Calu3 (cell line): ENCODE data around the gene AP2M1. TPM values are rescaled to one million over a fixed set of nuclear protein-coding genes. Genes with fewer than 3 reads are reported as not detected.

Experiments
- BruUV-seq: library from RNA; stranded (reverse); fragments of 400-500 nt; replicated peaks from 2 replicates; lab custom pipeline; 2021; lab: Mats Ljungman, UMichigan
- CTCF ChIA-PET: fragments of 300-600 bp; sonication (Branson Sonifier 250); formaldehyde crosslinking; loops from one replicate; lab custom pipeline; 2022; ENCODE audit warnings: antibody characterized with exemption; lab: Charles Lee
- DNase-seq: peaks from one replicate; pipeline ENCODE4 v3.0.0; 2022
- H3K27ac Mint-ChIP-seq: one replicate; pipeline ENCODE4 v1.8.0; 2022; ENCODE audit warnings: mixed read lengths; ENCODE audit not compliant: unreplicated experiment
- H3K27me3 Mint-ChIP-seq: one replicate; pipeline ENCODE4 v1.8.0; 2022; ENCODE audit warnings: mixed read lengths; ENCODE audit not compliant: unreplicated experiment
- H3K36me3 Mint-ChIP-seq: one replicate; pipeline ENCODE4 v1.8.0; 2022; ENCODE audit warnings: mild to moderate bottlenecking, moderate library complexity, mixed read lengths; ENCODE audit not compliant: insufficient read depth, unreplicated experiment
- H3K4me1 Mint-ChIP-seq: one replicate; pipeline ENCODE4 v1.8.0; 2022; ENCODE audit warnings: mild to moderate bottlenecking, low read depth, mixed read lengths; ENCODE audit not compliant: unreplicated experiment
- H3K4me3 Mint-ChIP-seq: one replicate; pipeline ENCODE4 v1.8.0; 2022; ENCODE audit warnings: mild to moderate bottlenecking, low read depth, moderate library complexity, mixed read lengths; ENCODE audit not compliant: unreplicated experiment
- H3K9me3 Mint-ChIP-seq: one replicate; pipeline ENCODE4 v1.8.0; 2022; ENCODE audit warnings: low read depth, mixed read lengths; ENCODE audit not compliant: unreplicated experiment
- intact Hi-C: fragments of 100-400 bp; cut with micrococcal nuclease; formaldehyde crosslinking; loops from one replicate; pipeline ENCODE4 v1.10.0; 2022; ENCODE audit not compliant: unreplicated experiment
- total RNA-seq: library from RNA; stranded (reverse); gene quantifications from 2 replicates; pipeline ENCODE4 v1.2.3, GENCODE V29; 2022
- TF ChIP-seq, protein P1 (sequence below): fragments of 200-600 bp; IDR thresholded peaks from one replicate; pipeline ENCODE4 v1.8.0; 2022; ENCODE audit warnings: antibody characterized with exemption; ENCODE audit not compliant: unreplicated experiment

AP2M1 gene
- total RNA-seq, 1 experiment from 2014 or later = 401 TPM

DNA sequence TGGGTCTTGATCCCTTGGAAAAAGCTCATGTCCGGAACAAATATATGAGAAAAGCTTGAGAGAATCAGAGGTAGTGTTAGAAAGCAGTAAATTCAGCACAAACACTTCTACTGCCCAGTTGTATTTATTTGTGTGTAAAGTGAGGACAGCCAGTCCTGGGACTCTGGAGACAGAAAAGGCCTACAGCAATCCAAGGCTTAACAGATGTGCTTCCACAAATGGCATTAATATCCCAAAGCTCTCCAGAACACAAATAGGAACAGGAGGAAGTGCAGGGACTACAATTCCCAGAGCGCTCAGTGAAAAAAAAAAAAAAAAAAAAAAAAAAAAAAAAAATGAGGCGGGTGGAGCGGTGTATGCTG is 390 bp upstream of the AP2M1 start:
- Mint-ChIP-seq H3K27me3 (no peaks in the 10 kb centered on the region), H3K36me3 (peaks cover 49% of the 10 kb centered on the region), H3K4me1 (peaks cover 8% of the 10 kb centered on the region), H3K27ac (peak overlapping the region; percentile 15), H3K9me3 (no peaks in the 10 kb centered on the region), H3K4me3 (peak overlapping the region; percentile 85)
- BruUV-seq = no TSS peak
- intact Hi-C loops = no loop called here
- CTCF ChIA-PET = interaction anchor here (0.6 to 1.6 kb wide), 10 partner anchors 11 to 1401 kb away, joined by 3 to 9 read pairs (median 4); partner anchors contain the start of genes ABCF3 and EIF2B5
- DNase-seq = no peak
- TF ChIP-seq, protein P1, sequence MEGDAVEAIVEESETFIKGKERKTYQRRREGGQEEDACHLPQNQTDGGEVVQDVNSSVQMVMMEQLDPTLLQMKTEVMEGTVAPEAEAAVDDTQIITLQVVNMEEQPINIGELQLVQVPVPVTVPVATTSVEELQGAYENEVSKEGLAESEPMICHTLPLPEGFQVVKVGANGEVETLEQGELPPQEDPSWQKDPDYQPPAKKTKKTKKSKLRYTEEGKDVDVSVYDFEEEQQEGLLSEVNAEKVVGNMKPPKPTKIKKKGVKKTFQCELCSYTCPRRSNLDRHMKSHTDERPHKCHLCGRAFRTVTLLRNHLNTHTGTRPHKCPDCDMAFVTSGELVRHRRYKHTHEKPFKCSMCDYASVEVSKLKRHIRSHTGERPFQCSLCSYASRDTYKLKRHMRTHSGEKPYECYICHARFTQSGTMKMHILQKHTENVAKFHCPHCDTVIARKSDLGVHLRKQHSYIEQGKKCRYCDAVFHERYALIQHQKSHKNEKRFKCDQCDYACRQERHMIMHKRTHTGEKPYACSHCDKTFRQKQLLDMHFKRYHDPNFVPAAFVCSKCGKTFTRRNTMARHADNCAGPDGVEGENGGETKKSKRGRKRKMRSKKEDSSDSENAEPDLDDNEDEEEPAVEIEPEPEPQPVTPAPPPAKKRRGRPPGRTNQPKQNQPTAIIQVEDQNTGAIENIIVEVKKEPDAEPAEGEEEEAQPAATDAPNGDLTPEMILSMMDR = no peak

DNA sequence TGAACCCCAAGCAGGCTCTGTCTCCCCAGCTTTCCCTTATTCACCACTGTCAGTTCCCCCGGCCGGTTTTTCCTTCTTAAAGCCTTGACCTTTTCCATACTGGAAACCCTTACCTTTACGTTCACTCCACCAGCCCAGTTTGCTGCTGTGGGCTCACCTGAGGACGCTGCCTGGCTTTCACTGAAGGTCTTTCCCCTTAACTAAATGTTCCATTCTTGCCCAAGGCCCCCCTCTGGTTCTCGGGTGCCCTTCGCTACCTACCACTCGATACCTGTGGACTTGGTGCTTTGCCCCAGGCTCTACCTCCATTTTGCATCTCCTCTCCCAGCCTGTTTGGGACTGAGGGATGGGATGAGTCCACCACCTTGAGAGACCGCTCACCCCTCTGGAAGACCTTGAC is 851 bp downstream of the AP2M1 start:
- Mint-ChIP-seq H3K36me3 (peaks cover 60% of the 10 kb centered on the region), H3K4me3 (peak overlapping the region; percentile 85), H3K27me3 (no peaks in the 10 kb centered on the region), H3K27ac (peak overlapping the region; percentile 50), H3K9me3 (no peaks in the 10 kb centered on the region), H3K4me1 (peaks cover 8% of the 10 kb centered on the region)
- TF ChIP-seq, protein P1 = no peak
- intact Hi-C loops = no loop called here
- no TSS peak for BruUV-seq
- CTCF ChIA-PET = interaction anchor here (1.0 to 1.6 kb wide), 2 partner anchors 31 to 66 kb away, joined by 3 to 5 read pairs; no protein-coding TSS in a partner anchor
- peak; percentile 19 for DNase-seq

DNA sequence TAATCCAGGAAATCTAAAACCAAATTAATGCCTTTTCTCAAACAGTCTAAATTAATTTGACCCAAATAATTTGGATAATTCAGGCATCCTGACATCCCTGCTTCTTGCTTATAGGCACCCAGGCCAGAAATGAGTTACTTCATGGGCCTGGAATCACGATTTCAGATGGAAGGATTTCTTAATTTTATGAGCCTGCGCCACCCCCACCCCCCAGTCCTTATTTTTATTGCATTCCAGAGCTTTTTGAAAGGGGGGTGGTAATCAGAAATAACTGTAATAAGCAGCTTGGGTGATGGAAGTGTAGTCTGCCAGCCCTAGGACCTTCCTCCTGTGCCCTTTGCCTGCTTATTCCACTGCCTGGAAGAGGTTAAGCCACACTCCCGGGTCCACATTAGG is 1.3 kb downstream of the AP2M1 start:
- BruUV-seq = TSS peak; percentile 25
- intact Hi-C loops = no loop called here
- DNase-seq = no peak
- no peaks in the 10 kb centered on the region for H3K27me3 Mint-ChIP-seq
- peaks cover 8% of the 10 kb centered on the region for H3K4me1 Mint-ChIP-seq
- CTCF ChIA-PET = interaction anchor here (0.6 to 1.0 kb wide), 5 partner anchors 10 to 1691 kb away, joined by 3 to 6 read pairs (median 3); partner anchors contain the start of gene ABCF3
- peak overlapping the region; percentile 85 for H3K4me3 Mint-ChIP-seq
- H3K27ac Mint-ChIP-seq = peak overlapping the region; percentile 50
- TF ChIP-seq, protein P1 = no peak
- H3K9me3 Mint-ChIP-seq = no peaks in the 10 kb centered on the region
- H3K36me3 Mint-ChIP-seq = peaks cover 60% of the 10 kb centered on the region

DNA sequence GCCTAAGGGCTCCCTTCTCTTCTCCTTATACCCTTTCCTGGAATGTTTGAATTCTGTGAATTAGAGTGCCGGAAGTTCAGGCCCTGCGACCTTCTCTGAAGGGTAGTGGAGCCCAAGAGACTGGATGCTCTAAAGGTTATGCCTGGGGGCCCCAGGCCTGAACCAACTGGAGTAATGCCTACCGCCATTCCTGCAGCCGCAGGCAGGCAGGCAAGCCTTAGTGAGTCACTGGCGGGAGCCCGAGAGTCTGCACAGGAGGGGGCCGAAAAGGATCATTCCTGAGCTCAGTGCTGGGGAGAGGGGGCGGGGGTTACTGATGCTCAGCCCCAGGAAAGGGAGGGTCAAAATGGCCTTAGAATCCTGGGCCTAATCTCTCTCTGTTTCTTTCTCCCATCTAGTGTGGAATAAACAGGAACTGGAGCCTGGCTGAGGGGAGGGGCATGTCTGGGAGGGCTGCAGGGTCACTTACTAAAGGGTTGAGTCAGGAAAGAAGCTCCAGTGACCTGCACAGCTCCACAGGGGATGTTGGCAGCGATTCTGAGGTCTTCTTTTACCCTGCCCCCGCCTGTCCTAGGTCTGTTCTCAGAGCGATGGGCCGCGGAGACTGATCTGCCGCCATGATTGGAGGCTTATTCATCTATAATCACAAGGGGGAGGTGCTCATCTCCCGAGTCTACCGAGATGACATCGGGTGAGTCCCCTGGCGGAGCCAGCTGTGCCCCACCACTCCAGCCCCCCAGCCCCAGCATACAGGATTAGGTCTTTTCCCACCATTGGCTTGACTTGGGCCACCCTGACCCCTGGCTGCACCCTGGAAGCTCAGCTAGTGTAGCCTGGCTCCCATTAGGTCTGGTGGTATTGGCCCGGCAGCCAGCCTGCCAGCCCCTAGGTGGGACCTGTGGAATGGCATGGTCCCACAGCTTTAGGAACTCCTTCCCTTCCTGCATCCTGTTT is 2.0 kb downstream of the AP2M1 start:
- H3K27ac Mint-ChIP-seq = peak overlapping the region; percentile 50
- CTCF ChIA-PET = interaction anchor here (0.6 to 1.0 kb wide), 6 partner anchors 9 to 1690 kb away, joined by 3 to 6 read pairs (median 3); partner anchors contain the start of gene ABCF3
- H3K27me3 Mint-ChIP-seq = no peaks in the 10 kb centered on the region
- H3K4me3 Mint-ChIP-seq = peak overlapping the region; percentile 85
- peaks cover 8% of the 10 kb centered on the region for H3K4me1 Mint-ChIP-seq
- no peaks in the 10 kb centered on the region for H3K9me3 Mint-ChIP-seq
- TF ChIP-seq, protein P1 = no peak
- intact Hi-C loops = no loop called here
- BruUV-seq = no TSS peak
- H3K36me3 Mint-ChIP-seq = peaks cover 57% of the 10 kb centered on the region
- DNase-seq = peak; percentile 75
